DOHH2 (cell line): ENCODE data around the gene TSPAN8.

Experiments
- CTCF ChIP-seq: fragments of 200-600 bp; sonication (generic); IDR thresholded peaks from one replicate; pipeline ENCODE4 v1.5.1; 2014; ENCODE audit warnings: antibody characterized with exemption, mild to moderate bottlenecking, low read depth, low read length; ENCODE audit not compliant: poor library complexity, severe bottlenecking
- EZH2phosphoT487 ChIP-seq: fragments of 200-600 bp; sonication (generic); IDR thresholded peaks from 2 replicates; pipeline ENCODE4 v1.6.1; 2017; ENCODE audit warnings: borderline replicate concordance, mild to moderate bottlenecking, antibody characterized with exemption, low read length, moderate library complexity, mixed read lengths

- TF ChIP-seq CTCF (no peak), EZH2phosphoT487 (no peak)
Observed at GRCh38 chr12:71105956-71106355, 51.8 kb downstream of the TSPAN8 start.
